ENCODE results near the gene MKNK2. TPM values are rescaled to one million over a fixed set of nuclear protein-coding genes. Genes with fewer than 3 reads are reported as not detected.

The MKNK2 gene
- polyA plus RNA-seq, 3 donors, result 16.9 to 333 (median 21.8) TPM

DNA sequence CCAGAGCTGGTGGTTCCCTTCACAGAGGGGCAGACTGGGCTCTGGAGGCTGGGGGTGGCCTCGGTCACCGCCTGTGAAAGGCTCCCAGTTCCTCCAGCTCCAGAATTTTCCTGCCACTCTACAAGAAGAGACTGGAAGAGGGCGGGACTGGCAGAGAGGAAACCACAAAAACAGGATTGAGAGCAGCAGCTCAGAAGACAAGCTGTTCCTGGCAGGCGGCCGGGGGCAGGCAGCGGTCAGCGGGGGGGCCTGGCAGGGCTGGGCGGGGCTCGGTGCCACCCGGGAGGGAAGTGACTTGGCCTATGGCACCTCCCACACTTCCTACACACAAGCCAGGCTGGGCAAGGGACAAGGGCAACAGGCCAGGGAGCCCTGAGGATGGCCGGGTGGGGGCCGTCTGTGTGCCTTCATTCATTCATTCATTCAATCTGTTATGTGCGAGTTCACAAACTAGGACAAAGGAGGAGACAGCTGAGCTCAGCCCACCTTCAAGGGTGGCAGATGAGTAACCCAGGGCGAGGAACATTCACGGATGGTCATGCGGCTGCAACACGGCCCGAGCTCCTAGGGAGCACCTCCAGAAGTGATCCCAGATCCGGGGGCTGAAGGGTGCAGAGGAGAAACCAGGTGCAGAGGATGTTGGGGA is 18.6 kb downstream of the MKNK2 start:
- H3K4me2 ChIP-seq (replicated peaks; ENCODE audit: extremely low read depth, low read length, poor library complexity, severe bottlenecking), result peak overlapping the region; percentile 76
- WGBS (ENCODE audit: insufficient coverage), result 2% methylated on average over 14 of the region's 19 CpGs
- H3K9ac ChIP-seq (ENCODE audit: insufficient read depth, low read length, poor library complexity, severe bottlenecking), result no peak overlapping the region
- H2AFZ ChIP-seq (ENCODE audit: insufficient read depth, low read depth, low read length, poor library complexity, severe bottlenecking), result peak overlapping the region; percentile 78
- no peaks in the 10 kb centered on the region for H4K20me1 ChIP-seq (ENCODE audit: insufficient read depth, low read length)
- Mint-ChIP-seq H3K27ac (peak overlapping the region; percentile 86 to 98 (median 95)), H3K9me3 (peaks cover 10 to 21% (median 14%) of the 10 kb centered on the region in 7 donors), H3K27me3 (ENCODE audit: low read depth in 3 of 3) (peaks cover 2 to 5% (median 3%) of the 10 kb centered on the region in 3 donors), H3K36me3 (no peaks in the 10 kb centered on the region), H3K4me3 (peak overlapping the region; percentile 74 to 95), H3K4me1 (peaks cover 41% of the 10 kb centered on the region)
- no peaks in the 10 kb centered on the region for H3K27me3 ChIP-seq (ENCODE audit: control insufficient read depth in 2 of 2, insufficient read depth in 2 of 2, low read length in 2 of 2)
- DNase-seq, result peak; percentile 74 to 81 (median 78)
- no peaks in the 10 kb centered on the region for H3K79me2 ChIP-seq (ENCODE audit: insufficient read depth, low read length)
- H3K27ac ChIP-seq (ENCODE audit: low read depth in 1 of 2, low read length in 2 of 2), result peak overlapping the region; percentile 45 to 72
- intact Hi-C loops (cut with micrococcal nuclease), result loop anchor here in 1 of 2 donors (5.0 kb wide), 1 partner anchor 35 kb away; no protein-coding TSS in a partner anchor
- no peaks in the 10 kb centered on the region for H3K36me3 ChIP-seq (replicated peaks in 1 of 2; ENCODE audit: control insufficient read depth in 1 of 2, insufficient read depth in 2 of 2, low read length in 2 of 2)
- no peak for TF ChIP-seq CTCF (IDR thresholded peaks at IDR 0.05)
- H3K9me3 ChIP-seq (replicated peaks in 1 of 2; ENCODE audit: control insufficient read depth in 1 of 2, insufficient read depth in 1 of 2, low read length in 2 of 2), result peaks cover 7 to 16% of the 10 kb centered on the region in 2 donors
- peaks cover 39 to 57% of the 10 kb centered on the region in 2 donors for H3K4me1 ChIP-seq (ENCODE audit: control insufficient read depth in 1 of 2, insufficient read depth in 2 of 2, low read length in 2 of 2)
- peak overlapping the region; percentile 20 to 65 (median 28) for H3K4me3 ChIP-seq (replicated peaks in 1 of 3; ENCODE audit: low read depth in 2 of 3, low read length in 3 of 3)

- DNase-seq, result peak in 1 of 3 donors; percentile 35
- Histone ChIP-seq H3K4me1 (ENCODE audit: control insufficient read depth in 1 of 2, insufficient read depth in 2 of 2, low read length in 2 of 2) (peaks cover 26 to 36% of the 10 kb centered on the region in 2 donors), H3K79me2 (ENCODE audit: insufficient read depth, low read length) (no peaks in the 10 kb centered on the region), H3K4me3 (replicated peaks in 1 of 3; ENCODE audit: low read depth in 2 of 3, low read length in 3 of 3) (no peak overlapping the region), H3K27ac (ENCODE audit: low read depth in 1 of 2, low read length in 2 of 2) (no peak overlapping the region), H3K36me3 (replicated peaks in 1 of 2; ENCODE audit: control insufficient read depth in 1 of 2, insufficient read depth in 2 of 2, low read length in 2 of 2) (no peaks in the 10 kb centered on the region), H3K9me3 (replicated peaks in 1 of 2; ENCODE audit: control insufficient read depth in 1 of 2, insufficient read depth in 1 of 2, low read length in 2 of 2) (peaks cover 0 to 5% of the 10 kb centered on the region in 2 donors), H4K20me1 (ENCODE audit: insufficient read depth, low read length) (no peaks in the 10 kb centered on the region), H3K27me3 (ENCODE audit: control insufficient read depth in 2 of 2, insufficient read depth in 2 of 2, low read length in 2 of 2) (no peaks in the 10 kb centered on the region), H2AFZ (ENCODE audit: insufficient read depth, low read depth, low read length, poor library complexity, severe bottlenecking) (no peak overlapping the region), H3K9ac (ENCODE audit: insufficient read depth, low read length, poor library complexity, severe bottlenecking) (no peak overlapping the region), H3K4me2 (replicated peaks; ENCODE audit: extremely low read depth, low read length, poor library complexity, severe bottlenecking) (no peak overlapping the region)
- Mint-ChIP-seq H3K4me3 (no peak overlapping the region), H3K4me1 (peaks cover 28% of the 10 kb centered on the region), H3K9me3 (peaks cover 0 to 11% (median 9%) of the 10 kb centered on the region in 7 donors), H3K27me3 (ENCODE audit: low read depth in 3 of 3) (peaks cover 2 to 9% (median 6%) of the 10 kb centered on the region in 3 donors), H3K27ac (no peak overlapping the region), H3K36me3 (peaks cover 1 to 6% of the 10 kb centered on the region in 2 donors)
- intact Hi-C loops (cut with micrococcal nuclease), result no loop called here
- WGBS (ENCODE audit: insufficient coverage), result 37% methylated on average over 7 of the region's 9 CpGs
- TF ChIP-seq CTCF (IDR thresholded peaks at IDR 0.05), result no peak
These were observed 23.7 kb downstream of the MKNK2 start for GRCh38 chr19:2027361-2027760.

Data from CD14-positive monocyte (primary cell).